Vagina (tissue), 2 donors: ENCODE data around the gene LRRC3.

Experiments used
- POLR2A ChIP-seq, 2 donors: fragments of 450-650 bp; IDR thresholded peaks; one replicate each; pipeline ENCODE4 v1.6.1; 2017; ENCODE audit warnings: antibody characterized with exemption in 2 of 2, mild to moderate bottlenecking in 2 of 2, moderate library complexity in 2 of 2
- TF ChIP-seq, protein P1 (sequence below), 3 experiments: fragments of 450-650 bp in 2 of 3; fragments of 200-600 bp in 1 of 3; sonication (generic) in 1 of 3; IDR thresholded peaks; one replicate each; pipeline ENCODE4 v1.5.1; 2017 to 2019; ENCODE audit warnings: antibody characterized with exemption in 3 of 3, mild to moderate bottlenecking in 2 of 3, moderate library complexity in 2 of 3

DNA sequence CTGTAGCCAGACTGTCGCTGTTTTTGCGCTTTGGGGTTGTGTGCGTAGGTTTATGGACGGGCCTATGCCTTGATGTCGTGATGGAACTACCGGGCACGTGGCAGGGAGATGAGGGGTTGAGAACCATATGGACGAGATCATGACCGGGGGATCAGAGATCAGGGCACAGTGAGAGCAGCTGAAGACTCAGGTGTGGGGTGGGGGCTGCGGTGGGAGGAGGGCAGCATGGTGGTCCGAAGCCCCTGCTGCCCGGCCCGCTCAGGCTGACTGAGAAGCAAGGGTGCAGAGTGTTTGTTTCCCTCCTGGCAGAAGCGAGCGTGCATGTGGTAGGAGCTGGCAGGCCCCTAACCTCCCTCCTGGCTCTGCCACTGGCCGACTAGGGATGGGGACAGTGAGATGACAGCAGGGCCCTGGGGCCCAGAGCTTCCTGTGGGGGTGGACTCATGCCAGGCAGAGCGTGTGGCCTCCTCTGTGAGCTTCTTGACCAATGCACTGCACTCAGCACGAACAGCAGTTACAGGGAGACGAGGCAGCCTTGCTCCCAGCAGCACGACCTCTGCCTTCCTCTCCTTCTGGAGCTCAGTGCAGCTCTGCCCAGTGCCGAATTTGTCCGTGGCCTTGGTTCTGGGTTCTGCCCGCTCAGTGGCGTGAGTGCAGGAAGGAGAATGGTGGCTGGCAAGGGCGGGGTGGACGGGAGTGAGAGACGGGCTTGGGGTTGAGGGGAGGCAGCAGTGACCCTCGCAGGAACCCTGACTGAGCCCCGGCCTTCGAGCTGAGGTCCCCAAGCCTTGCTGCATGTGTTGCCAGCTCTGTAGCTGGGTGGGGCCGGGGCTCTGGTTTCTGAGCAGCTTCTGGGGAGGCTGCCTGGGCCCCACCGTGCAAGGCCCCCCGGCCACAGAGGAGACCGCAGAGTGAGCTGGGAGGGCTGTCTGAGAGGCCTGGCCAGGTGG, 22.2 kb upstream of the LRRC3 start:
- TF ChIP-seq, protein P1, sequence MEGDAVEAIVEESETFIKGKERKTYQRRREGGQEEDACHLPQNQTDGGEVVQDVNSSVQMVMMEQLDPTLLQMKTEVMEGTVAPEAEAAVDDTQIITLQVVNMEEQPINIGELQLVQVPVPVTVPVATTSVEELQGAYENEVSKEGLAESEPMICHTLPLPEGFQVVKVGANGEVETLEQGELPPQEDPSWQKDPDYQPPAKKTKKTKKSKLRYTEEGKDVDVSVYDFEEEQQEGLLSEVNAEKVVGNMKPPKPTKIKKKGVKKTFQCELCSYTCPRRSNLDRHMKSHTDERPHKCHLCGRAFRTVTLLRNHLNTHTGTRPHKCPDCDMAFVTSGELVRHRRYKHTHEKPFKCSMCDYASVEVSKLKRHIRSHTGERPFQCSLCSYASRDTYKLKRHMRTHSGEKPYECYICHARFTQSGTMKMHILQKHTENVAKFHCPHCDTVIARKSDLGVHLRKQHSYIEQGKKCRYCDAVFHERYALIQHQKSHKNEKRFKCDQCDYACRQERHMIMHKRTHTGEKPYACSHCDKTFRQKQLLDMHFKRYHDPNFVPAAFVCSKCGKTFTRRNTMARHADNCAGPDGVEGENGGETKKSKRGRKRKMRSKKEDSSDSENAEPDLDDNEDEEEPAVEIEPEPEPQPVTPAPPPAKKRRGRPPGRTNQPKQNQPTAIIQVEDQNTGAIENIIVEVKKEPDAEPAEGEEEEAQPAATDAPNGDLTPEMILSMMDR (IDR thresholded peaks at IDR 0.05), result no peak
- no peak for TF ChIP-seq POLR2A (IDR thresholded peaks at IDR 0.05)
